Heart left ventricle (tissue), 13 donors: ENCODE results near the gene PCBP3.

Source experiments
- CTCF ChIP-seq, 12 donors: fragments of 200-600 bp; sonication (generic) in 4 of 12; IDR thresholded peaks; one replicate each; pipeline versions ENCODE4 v1.5.0 to v1.8.0; 2018 to 2022; ENCODE audit warnings: antibody characterized with exemption in 12 of 12, mild to moderate bottlenecking in 5 of 12
- POLR2A ChIP-seq, 2 donors: fragments of 450-650 bp; IDR thresholded peaks; one replicate each; pipeline ENCODE4 v1.6.1; 2017; ENCODE audit warnings: antibody characterized with exemption in 2 of 2, mild to moderate bottlenecking in 2 of 2, moderate library complexity in 2 of 2
- donor health status: ischemic (EF 13 %, LVEDD 7.1; RV severe dilation, severe dysfunction).
- donor health status: DM: no; HTN: yes; CAD: no.
- donor health status: DM: no; HTN: no; CAD: no.
- donor health status: ischemic (EF 25% LVEDD 6.9; RV normal size, moderate dysfunction).
- donor health status: ischemic (EF 25% LVEDD 5.7; RV mildly dilated, moderate dysfunction).
- donor health status: ischemic (EF 35%, LVEDD 5.7; RV mildly dilated, moderate dysfunction).
- donor health status: nonischemic (EF 11% LVEDD 7.7; RV severe dilation, severe dysfunction).
- donor health status: DM: yes; HTN: yes; CAD: no.
- donor health status: PGD.
- donor health status: ischemic (EF 29% LVEDD 5.4; RV normal size, mild dysfunction).
- donor health status: nonischemic (EF 23%, LVEDD 6.1; RV moderate dilation, normal function).

DNA sequence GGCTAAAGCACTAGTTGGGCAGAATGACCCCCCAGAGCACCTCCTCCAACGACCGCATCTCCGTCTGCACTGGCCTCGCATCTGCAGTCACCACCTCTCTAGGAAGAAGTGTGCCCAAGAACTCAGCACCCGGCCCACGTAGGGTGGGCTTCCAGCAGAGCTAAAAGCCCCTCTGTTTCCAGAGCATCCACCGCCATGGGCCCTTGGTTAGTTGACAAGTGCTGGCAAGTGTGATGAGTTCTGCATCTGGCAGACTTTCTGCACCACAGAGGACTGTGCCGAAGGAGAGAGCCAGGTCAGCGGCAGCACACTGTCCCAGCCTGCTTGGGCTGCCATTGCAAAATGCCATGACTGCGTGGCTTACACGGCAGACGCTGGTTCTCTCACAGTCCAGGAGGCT lies 261.7 kb downstream of the PCBP3 start:
- TF ChIP-seq CTCF (IDR thresholded peaks at IDR 0.05) (no peak), POLR2A (IDR thresholded peaks at IDR 0.05) (no peak)
